GM19099 (cell line): ENCODE results near the gene MID1IP1.

Experiments
- POLR2A ChIP-seq: IDR thresholded peaks from 3 replicates; pipeline ENCODE4 v1.6.1; 2011; ENCODE audit warnings: low read depth; ENCODE audit not compliant: insufficient read length; ENCODE audit errors: extremely low read depth

MID1IP1 gene, protein sequence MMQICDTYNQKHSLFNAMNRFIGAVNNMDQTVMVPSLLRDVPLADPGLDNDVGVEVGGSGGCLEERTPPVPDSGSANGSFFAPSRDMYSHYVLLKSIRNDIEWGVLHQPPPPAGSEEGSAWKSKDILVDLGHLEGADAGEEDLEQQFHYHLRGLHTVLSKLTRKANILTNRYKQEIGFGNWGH

DNA sequence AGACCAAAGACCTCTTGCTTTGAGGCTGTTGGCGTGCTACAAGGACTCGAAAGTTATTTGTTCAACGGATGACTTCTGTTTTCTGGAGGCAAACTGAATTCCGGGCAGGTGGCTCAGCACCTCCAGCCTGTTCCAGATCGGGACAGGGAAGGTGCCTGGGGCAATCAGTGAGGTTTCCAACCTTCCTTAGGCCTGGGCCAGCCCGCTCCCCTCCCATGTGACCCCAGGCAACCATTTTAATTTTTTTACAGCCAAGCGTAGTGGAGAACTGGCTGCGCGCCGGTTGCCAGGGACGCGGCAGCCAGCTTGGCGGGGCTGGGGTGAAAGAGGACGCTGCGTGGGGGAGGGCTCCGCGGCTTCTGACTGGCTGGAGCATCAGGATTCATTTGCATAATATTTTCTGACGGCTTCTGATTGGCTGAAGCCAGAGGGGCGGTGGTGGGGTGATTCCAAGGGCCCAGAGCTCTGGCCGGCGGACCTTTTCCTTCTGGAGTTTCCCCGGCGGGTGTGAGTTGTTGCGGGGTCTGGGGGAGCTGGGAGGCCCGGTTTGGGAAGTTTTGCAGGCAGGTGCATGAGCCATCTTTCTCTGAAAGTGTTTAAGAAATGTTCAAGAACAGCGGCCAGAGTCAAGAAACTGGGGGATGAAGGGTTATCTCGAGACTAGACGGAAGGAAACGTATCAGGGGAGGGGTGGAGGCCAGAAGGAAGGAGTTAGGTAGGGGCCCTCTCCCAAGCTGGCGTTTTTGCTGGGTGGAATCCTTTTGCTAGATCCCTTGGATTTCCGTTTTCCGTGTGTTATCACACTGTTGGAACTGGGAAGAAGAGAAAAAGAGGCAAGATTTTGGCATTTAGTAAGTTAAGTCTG, at the start of gene MID1IP1:
MID1IP1 (plus strand) TSS at position 479 of the 865 bp plus-strand sequence. CDS start 3,488 bp downstream, outside the sequence.
- peak; percentile 38 for TF ChIP-seq POLR2A

DNA sequence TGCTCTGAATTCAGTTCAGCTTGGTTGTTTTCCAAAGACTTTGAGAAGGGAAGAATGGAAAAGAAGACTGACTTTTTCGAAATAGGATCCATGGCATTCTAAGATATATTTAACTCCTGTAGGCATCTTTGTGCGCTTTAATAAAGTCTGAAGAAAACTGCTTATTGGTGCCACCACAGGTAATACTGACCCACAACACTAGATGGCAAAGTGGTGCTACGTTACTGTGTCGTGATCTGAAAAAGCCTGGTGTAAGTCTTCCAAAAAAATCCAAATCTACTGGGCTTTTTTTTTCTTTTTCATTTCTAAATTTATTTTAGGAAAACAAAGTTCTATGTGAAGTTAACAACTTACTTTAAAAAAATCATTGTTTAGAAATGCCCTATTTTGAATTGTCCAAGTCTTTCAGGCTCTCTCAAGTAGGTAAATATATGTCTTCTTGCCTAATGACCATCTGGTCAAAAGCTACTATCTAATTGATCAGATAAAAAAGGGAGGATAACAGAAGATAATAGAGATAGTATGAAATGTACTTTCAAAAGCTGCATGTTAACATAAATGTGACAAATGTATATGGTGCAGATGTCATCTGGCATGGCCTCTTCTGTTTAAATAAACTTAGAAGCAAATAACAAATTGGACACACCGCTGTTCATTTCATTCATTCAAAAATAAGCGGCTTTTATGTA, 47.0 kb upstream of the MID1IP1 start:
- no peak for TF ChIP-seq POLR2A

DNA sequence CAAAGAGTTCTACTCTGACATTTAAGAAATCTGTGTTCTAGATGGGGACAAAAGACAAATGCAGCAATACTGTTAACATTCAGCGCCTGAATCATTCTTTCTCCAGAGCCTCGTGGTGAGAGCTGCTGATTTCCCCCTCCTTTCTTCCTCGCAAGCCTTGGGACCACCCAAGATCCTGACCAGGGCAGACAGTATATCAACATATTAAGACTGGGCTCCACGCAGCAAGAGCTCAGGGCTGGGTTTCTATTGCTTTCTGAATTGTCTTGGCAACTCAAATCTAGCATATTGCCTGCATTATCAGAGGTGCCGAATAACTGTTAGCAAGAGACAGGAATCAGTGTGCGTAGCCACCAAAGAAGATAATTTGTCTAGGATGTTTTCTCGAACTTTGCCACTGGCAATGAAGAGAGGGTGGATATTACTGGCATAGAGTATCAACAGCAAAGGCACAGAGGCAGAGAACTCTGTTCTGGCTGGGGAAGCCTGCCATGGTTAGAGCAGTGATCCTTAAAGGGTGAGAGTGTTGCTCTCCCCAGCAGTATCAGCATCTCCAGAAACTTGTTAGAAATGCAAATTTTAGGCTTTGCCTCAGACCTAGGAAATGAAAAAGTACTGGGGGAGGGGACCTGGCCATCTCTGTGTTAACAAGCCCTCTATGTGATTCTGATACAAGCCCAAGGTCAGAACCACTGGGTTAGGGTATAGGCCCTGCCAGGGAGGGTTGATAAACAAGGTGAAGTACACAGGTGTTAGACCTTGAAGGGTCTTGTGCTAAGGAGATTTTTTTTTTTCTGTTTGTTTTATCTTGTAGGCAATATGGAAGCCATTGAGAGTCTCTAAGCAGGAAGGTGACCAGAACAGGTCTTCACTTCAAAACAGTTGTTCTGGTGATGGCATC, 46.2 kb upstream of the MID1IP1 start:
- no peak for TF ChIP-seq POLR2A

DNA sequence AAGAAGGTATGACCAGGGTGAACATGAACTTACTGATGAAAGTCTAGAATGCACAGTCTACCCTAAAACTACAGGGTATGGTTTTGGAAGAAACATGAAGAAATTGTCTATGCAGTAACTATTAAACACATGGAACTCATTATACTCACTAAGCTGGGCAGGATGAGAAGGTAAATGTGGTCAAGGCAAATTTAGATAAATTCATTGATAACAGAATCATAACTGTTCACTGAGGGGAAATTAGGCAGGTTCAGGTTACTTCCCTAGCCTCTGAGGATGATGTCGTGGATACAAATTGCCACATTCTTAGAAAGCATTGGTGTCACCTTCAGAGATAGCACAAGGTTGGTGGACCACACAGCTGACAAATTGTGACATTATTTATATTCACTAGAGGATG, 40.4 kb upstream of the MID1IP1 start:
- no peak for TF ChIP-seq POLR2A

DNA sequence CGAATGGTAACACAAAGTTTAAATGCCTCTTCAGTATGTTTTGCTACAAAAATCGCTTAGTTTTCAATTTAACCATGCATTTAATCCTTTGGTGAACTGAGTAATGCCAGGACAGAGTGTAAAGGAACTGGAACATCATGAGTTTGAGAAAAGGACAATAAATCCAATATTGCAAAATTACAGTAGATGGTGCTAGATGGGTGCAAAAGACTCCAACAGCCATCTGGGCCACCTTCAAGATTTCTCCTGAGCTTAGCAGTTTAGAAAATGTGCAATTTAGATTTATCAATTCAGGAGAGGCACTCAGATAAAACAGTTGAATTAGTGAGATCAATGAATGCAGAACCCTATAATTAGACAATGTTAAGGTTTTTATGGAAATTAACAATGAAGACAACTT, 33.2 kb upstream of the MID1IP1 start:
- TF ChIP-seq POLR2A: no peak

DNA sequence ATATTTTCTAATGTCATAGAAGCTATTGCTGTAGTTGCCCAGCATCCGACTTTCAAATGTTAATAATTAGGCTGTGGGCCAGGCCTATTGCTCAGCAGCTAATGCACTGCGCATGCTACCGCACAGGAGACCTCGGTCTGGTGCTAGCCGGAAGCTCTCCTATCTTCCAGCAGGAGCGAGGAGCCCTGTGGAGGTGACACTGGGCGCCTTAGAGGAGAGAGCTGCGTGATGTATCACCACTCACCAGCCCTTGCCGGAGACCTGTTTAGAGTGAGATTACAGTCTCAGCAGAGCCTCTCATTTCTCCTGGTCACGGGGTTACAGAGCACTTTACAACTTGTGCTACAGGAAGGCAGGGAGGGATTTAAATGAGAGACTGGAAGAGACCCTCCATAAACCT, 31.1 kb upstream of the MID1IP1 start:
- TF ChIP-seq POLR2A: no peak

DNA sequence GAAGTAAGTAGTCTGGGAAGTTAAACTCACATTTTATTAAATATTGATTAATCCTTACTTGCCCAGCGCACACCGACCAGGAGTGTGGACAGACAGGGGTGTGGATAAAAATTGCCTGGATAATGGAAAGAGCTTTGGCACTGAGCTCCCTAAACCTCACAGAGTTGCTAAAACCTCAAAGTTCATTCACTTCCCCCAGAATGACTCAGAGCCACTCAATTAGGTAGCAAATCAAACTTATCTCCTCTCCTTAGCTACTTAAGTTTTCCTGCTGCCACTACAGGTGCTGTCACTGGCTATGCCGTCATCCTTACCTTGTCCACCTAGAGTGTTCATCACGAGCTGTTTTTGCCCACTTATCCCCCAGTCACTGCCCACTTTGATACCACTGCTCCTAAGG, 27.0 kb upstream of the MID1IP1 start:
- TF ChIP-seq POLR2A: no peak

DNA sequence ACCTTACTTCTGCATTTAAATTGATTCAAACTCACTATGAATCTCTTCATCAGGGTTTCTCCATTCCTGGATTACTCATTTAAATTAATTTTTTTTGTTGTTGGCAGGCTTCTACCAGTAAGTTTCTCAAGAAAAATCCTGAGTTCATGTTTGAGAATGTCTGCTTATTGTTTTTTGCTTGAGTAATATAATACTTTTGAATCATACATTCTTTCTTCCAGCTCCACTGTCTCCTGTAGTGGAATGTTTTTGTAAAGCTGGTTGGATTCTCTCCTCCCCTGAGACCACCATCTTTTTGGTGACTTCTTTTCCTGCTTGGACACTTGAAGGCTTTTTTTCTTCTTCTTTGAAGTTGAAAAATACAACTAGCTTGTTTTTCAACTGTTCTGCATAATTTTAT, 4.3 kb upstream of the MID1IP1 start:
- no peak for TF ChIP-seq POLR2A

DNA sequence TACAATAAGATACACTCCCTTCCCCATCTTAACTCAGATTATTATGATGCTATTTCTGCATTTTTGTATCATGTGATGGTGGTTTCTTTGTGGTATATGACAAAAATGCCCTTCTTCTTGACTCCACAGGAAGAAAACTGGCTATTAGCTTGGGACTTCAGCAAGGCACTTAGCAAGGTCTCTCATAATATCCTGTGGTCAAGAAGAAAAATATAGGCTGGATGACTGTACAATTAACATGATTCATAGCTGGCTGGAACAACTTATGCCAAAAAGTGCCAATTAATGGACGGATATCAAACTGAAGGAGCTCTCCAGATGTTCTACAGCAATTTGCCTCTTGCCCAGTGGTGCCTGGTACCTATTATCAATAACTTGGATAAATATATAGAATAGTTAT, 2.3 kb upstream of the MID1IP1 start:
- TF ChIP-seq POLR2A: no peak

DNA sequence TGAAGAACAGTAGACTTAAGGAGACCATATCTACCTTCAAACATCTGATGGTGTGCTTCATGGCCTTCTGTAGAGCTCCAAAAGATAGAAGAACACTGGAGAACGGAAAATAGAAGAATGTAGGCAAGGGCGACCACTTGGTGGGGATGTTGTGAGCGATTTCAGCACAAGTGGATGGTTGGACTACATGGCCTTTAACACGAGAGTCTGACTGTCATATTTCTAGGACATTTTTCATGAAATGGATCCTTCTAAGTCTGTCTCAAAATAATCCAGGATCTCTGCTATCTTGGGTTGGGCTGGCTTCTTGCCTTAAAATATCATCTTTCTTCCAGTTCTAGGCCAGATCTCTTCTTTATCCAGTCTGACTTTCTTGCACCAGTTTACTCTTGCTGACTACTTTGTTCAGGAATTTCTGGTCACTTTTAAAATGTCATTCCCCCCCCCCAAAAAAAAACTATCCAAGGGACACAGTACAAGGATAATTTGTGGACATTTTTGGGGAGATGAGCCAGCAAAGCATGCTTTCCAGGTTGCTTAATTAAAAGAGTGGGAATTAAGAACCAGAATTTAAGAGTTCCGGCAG, 1.2 kb upstream of the MID1IP1 start:
- no peak for TF ChIP-seq POLR2A

DNA sequence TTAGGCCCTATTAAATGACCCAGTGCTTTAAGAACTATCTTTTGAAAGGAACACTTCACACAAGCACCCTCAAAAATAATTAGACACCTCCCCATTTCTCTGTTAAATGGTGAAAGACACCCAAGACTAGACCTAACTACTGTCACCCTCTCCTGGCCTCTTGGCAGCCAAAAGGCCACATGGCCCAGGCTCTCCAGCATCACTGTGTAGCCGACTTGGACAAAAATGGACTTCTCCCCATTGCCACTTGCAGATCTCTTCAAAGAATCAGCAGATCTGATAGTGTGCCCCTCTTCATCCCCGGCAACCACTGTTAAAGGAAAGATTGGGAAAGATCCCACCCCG, 2.0 kb downstream of the MID1IP1 start:
- no peak for TF ChIP-seq POLR2A

DNA sequence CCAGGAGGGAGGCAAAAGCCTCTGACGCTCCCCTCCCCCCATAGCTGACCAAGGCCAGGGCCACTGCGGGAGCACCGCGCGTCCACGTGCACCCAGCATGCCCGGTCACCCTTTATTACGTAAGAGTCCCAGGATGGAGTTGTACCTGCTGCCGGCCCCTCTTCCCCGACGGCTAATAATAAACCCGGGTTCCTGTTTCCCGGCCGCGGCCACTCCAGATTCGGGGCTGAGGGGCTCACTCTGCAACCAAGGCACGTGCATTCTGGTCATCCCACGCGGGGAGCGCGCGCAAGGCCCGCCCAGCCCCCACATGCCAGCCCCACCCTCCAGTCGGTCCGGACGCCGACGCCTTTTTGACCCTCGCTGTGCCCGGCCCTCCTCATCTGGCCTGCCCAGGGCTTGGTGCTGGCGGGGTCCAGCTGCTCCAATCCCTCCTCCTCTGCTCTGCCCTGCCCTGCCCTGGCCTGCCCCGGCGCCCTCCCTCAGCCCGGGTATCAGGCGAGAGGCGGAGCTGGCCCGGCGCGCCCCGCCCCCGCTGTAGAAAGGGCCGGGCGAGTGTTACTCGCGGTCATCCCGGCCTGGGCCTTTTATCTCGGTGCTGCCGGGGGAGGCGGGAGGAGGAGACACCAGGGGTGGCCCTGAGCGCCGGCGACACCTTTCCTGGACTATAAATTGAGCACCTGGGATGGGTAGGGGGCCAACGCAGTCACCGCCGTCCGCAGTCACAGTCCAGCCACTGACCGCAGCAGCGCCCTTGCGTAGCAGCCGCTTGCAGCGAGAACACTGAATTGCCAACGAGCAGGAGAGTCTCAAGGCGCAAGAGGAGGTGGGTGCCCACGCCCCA, 2.6 kb downstream of the MID1IP1 start:
- TF ChIP-seq POLR2A: peak; percentile 85

DNA sequence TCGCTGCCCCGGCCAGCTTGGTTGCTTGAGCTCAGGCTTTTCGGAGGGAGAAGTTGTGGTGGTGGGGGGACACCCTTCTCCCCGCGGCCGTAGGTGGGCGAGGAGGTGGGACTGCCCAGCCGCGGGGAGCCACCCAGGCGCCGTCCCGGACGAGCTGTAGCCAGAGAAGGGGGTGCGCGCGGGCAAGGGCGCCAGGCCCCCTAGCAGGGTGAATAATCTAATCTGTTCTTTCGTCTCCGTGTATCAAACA, 3.1 kb downstream of the MID1IP1 start:
- no peak for TF ChIP-seq POLR2A
